Measurements from ENCODE around the gene IL21R. TPM values are rescaled to one million over a fixed set of nuclear protein-coding genes. Genes with fewer than 3 reads are reported as not detected.

Gene IL21R
- total RNA-seq, 1 experiment from 2014 or later: 3.8 TPM

DNA sequence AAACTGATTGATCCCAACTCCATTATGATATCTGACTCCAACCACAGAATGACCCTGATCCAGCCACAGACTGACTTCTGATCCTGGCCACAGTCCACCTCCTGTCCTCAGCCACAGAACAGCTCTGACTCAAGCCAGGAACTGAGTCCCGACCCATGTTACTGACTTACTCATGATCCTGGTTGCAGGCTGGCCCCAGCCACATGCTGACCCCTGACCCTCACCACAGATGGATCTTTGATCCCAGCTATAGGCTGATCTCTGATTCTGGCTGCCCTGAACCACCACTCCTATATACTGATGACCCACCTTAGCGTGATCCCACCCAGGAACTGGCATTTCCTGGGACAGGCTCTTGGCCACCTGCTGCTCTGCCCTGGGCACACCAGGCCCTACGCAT lies 32.2 kb upstream of the IL21R start:
- intact Hi-C loops (cut with micrococcal nuclease; ENCODE audit: unreplicated experiment): no loop called here
- H3K4me3 ChIP-seq: no peak overlapping the region
- no peaks in the 10 kb centered on the region for H3K36me3 ChIP-seq (ENCODE audit: low read depth)
- H3K4me2 ChIP-seq: no peak overlapping the region
- H3K9me3 ChIP-seq (ENCODE audit: insufficient read depth, low read depth): no peaks in the 10 kb centered on the region
- CTCF ChIA-PET: no interaction called here
- no peaks in the 10 kb centered on the region for H3K27me3 ChIP-seq (ENCODE audit: insufficient read depth, low read depth)
- H2AFZ ChIP-seq: no peak overlapping the region
- no TSS peak for BruUV-seq (replicated peaks)
- peaks cover 15% of the 10 kb centered on the region for H3K4me1 ChIP-seq (replicated peaks; ENCODE audit: insufficient read depth)
- peaks cover 19% of the 10 kb centered on the region for H3F3A ChIP-seq (ENCODE audit: insufficient read depth, low read depth)
- no peaks in the 10 kb centered on the region for H4K20me1 ChIP-seq (ENCODE audit: insufficient read depth)
- H3K27ac ChIP-seq: no peak overlapping the region
- POLR2A ChIA-PET (ENCODE audit: unreplicated experiment): no interaction called here
- H3K9me2 ChIP-seq (ENCODE audit: insufficient read depth): no peaks in the 10 kb centered on the region
- TF ChIP-seq, protein P1, sequence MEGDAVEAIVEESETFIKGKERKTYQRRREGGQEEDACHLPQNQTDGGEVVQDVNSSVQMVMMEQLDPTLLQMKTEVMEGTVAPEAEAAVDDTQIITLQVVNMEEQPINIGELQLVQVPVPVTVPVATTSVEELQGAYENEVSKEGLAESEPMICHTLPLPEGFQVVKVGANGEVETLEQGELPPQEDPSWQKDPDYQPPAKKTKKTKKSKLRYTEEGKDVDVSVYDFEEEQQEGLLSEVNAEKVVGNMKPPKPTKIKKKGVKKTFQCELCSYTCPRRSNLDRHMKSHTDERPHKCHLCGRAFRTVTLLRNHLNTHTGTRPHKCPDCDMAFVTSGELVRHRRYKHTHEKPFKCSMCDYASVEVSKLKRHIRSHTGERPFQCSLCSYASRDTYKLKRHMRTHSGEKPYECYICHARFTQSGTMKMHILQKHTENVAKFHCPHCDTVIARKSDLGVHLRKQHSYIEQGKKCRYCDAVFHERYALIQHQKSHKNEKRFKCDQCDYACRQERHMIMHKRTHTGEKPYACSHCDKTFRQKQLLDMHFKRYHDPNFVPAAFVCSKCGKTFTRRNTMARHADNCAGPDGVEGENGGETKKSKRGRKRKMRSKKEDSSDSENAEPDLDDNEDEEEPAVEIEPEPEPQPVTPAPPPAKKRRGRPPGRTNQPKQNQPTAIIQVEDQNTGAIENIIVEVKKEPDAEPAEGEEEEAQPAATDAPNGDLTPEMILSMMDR (conservative IDR thresholded peaks at IDR 0.05): no peak
- no peak for TF ChIP-seq EZH2 (IDR thresholded peaks at IDR 0.05; ENCODE audit: low read depth)
- H3K79me2 ChIP-seq (ENCODE audit: low read depth): no peaks in the 10 kb centered on the region
- no peak for DNase-seq

DNA sequence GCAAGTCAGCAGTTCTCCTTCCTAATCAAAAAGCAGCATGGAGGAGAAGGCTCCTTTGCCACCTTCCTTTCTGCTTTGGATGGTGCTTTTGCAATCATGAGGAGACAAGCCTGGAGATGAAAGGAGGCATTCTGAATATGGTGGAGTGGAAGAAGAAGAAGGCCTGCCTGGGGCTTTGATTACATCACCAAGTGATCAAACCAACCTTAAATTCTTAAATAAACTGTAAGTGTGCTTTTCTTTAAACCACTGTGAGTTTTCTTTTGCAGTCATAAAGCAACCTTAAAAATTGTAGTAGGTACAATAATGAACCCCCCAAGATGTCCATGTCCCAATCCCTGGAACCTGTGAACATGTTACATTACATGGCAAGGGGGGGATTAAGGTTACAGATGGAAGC lies 31.7 kb upstream of the IL21R start:
- intact Hi-C loops (cut with micrococcal nuclease; ENCODE audit: unreplicated experiment): no loop called here
- Histone ChIP-seq H4K20me1 (ENCODE audit: insufficient read depth) (no peaks in the 10 kb centered on the region), H3K4me2 (no peak overlapping the region), H3K27me3 (ENCODE audit: insufficient read depth, low read depth) (no peaks in the 10 kb centered on the region), H3K79me2 (ENCODE audit: low read depth) (no peaks in the 10 kb centered on the region), H3F3A (ENCODE audit: insufficient read depth, low read depth) (peaks cover 13% of the 10 kb centered on the region; the same call in 1 of the 2 replicates), H3K9me3 (ENCODE audit: insufficient read depth, low read depth) (no peaks in the 10 kb centered on the region), H3K4me3 (no peak overlapping the region), H3K27ac (no peak overlapping the region), H3K4me1 (replicated peaks; ENCODE audit: insufficient read depth) (peaks cover 10% of the 10 kb centered on the region), H3K36me3 (ENCODE audit: low read depth) (no peaks in the 10 kb centered on the region), H2AFZ (no peak overlapping the region), H3K9me2 (ENCODE audit: insufficient read depth) (no peaks in the 10 kb centered on the region)
- ChIA-PET POLR2A (ENCODE audit: unreplicated experiment) (no interaction called here), CTCF (no interaction called here)
- DNase-seq: no peak
- TF ChIP-seq, protein P1 (conservative IDR thresholded peaks at IDR 0.05): no peak
- TF ChIP-seq EZH2 (IDR thresholded peaks at IDR 0.05; ENCODE audit: low read depth): no peak
- BruUV-seq (replicated peaks): no TSS peak

DNA sequence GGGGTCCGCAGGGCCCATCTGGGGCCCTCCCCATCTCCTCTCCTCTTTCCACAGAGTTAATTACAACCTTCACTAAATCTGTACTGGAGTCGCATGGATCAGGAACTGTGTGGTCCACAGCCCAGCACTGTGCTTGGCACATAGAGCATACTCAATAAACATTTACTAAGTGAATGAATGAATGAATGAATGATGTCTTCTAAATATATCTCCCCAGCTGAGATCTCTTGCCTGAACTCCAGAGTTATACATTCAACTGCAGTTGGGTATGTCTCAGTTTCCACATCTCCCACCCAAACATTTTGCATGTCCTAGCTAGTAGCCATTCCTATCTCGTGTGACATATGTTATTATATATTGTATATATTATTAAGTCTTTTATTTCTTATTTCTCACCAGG lies 28.7 kb upstream of the IL21R start:
- H3K79me2 ChIP-seq (ENCODE audit: low read depth): no peaks in the 10 kb centered on the region
- intact Hi-C loops (cut with micrococcal nuclease; ENCODE audit: unreplicated experiment): no loop called here
- H3K4me3 ChIP-seq: no peak overlapping the region
- H3K27ac ChIP-seq: no peak overlapping the region
- ChIA-PET CTCF (no interaction called here), POLR2A (ENCODE audit: unreplicated experiment) (no interaction called here)
- H3K9me2 ChIP-seq (ENCODE audit: insufficient read depth): no peaks in the 10 kb centered on the region
- H3K4me1 ChIP-seq (replicated peaks; ENCODE audit: insufficient read depth): no peaks in the 10 kb centered on the region
- no peaks in the 10 kb centered on the region for H3K36me3 ChIP-seq (ENCODE audit: low read depth)
- no peak overlapping the region for H3K4me2 ChIP-seq
- no peaks in the 10 kb centered on the region for H3K9me3 ChIP-seq (ENCODE audit: insufficient read depth, low read depth)
- 0 out of 2 replicates have a peak, but pooled peaks cover 6% of the 10 kb centered on the region for H3F3A ChIP-seq (ENCODE audit: insufficient read depth, low read depth)
- no peak for DNase-seq
- no peak for TF ChIP-seq EZH2 (IDR thresholded peaks at IDR 0.05; ENCODE audit: low read depth)
- TF ChIP-seq, protein P1 (conservative IDR thresholded peaks at IDR 0.05): no peak
- peaks cover 9% of the 10 kb centered on the region for H3K27me3 ChIP-seq (ENCODE audit: insufficient read depth, low read depth)
- H2AFZ ChIP-seq: no peak overlapping the region
- BruUV-seq (replicated peaks): no TSS peak
- H4K20me1 ChIP-seq (ENCODE audit: insufficient read depth): no peaks in the 10 kb centered on the region
